SH-SY5Y (cell line): ENCODE results near the gene SKOR1.

Source experiments
- GATA2 ChIP-seq: IDR thresholded peaks from 2 replicates; pipeline ENCODE4 v1.6.1; 2011; ENCODE audit warnings: mild to moderate bottlenecking, low read depth, low read length
- GATA3 ChIP-seq: IDR thresholded peaks from 2 replicates; pipeline ENCODE4 v1.6.1; 2011; ENCODE audit warnings: low read depth, mild to moderate bottlenecking, low read length, moderate library complexity

DNA sequence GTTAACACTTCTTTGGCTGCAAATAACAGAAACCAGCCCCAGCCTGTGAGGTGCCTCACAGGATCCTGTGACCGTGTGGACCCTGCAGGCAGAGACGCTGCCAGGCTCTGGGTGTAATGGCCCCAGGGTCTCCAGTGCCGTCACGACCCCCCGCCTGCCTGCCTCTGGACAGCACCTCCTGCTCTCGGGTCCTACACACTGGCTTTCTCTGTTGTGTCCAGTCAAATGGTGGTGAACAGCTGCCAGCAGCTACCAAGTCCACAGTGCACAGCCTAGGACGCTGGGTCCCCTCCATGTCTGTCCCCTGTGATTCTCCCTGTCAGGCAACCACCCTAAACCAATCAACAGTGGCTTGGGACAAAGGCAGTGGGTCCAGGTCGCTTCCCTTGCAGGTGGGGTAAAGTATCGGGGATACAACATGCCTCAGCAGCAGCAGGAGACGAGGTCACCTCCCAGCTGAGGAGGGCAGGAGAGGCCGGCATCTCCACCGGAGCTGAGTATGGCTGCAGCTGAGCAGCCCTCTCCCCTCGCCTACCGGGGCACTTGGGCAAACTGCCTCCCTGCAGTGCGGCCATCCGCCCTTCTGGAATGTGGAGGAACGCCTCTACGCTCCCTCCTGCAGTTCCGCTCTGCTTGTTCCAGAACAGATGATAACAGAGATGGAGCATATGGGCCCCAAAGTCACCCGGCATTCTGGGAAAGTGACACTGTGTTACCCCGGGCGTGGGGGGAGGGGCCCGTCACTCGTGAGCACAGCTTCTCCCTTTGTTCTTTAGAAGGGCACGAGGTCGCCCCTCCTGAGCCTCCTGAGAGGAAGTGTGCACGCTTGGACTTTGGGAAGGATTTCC, 21.1 kb upstream of the SKOR1 start:
- TF ChIP-seq GATA2 (no peak), GATA3 (no peak)
